ENCODE data around the gene ZBTB4.

ZBTB4 gene

DNA sequence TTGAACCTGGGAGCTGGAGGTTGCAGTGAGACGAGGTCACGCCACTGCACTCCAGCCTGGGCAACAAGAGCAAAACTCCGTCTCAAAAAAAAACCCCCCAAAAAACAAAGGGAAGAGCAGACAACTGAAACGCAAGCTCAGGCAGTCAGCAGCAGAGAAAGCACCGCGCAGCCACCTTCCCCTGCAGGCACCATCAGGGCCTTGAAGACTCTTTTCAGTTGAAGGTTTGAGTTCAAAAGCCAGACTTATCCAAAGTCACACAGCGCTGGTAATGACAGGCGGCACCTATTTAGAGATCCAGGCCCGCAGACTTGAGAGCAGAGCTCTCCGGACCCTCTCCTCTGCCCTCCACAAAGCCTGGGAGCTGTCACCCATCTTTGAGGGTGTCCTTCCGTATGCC, 11.1 kb downstream of the ZBTB4 start:
- no peak for FAIRE-seq

- no peak for FAIRE-seq
Observed at GRCh38 chr17:7467498-7467897, 11.9 kb downstream of the ZBTB4 start.

DNA sequence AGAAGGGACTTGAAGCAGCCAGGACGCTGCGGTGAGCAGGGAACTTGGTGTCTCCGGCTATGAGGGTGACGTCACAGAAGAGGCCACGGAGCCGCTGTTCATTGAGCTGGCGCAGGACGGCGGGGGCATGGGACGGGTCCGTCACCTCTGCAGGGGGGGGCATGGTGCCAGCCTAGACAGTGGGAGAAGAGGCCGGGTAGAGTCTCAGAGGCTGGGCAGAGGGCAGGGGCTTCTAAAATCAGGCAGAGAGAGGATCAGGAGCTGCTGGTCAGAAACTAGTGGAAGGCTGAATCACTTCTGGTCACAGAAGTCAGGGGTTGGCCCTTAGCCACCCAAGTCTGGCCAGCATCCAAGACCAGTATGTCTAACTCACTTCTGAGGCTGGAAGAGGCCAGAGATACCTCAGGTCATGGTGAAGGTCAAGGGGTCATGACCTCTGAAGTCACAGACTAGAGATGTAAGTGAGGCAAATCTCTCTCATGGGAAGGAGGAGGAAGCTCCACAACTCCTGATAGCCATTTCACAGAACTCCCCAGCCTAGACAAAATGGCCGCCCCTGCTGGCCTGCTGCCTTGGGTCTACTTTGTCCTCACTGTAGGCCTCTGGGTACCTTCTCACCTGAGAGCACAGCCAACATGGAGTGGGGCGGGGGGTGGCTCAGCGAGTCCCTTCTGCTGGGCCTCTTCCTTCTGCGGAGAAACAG, 12.6 kb downstream of the ZBTB4 start:
- no peak for FAIRE-seq

GRCh38 chr17:7466318-7466638, 13.2 kb downstream of the ZBTB4 start:
- no peak for FAIRE-seq

DNA sequence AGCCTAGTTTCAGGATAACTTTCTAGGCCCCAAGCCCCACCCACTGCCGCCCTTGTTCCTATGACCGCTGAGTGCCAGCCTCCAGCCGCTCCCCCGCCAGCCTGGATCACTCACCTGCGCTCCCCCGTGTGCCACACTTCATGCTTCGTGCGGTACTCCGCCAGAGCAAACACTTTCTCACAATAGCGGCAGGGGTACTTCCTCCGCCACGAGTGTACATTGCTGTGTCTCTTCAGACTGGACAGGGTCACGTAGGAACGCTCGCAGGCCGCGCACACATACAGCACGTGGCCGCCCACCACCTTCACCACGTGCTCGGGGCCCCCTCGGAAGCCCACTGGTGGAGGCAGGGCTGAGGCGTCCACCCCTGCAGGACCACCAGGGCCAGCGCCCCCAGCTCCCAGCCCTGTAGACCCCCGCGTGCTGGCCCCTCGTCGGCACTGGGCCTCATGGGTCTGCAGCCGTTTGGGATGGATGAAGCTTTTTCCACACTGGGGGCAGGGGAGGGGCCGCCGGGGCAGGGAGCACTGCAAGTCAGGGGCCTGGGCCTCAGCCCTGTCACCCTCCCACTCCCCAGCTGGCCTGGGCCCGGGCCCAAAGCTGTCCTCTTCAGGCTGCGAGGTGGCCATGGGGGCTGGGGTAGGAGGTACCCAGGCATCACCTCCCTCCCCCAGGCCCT, 13.7 kb downstream of the ZBTB4 start:
- FAIRE-seq = no peak

- no peak for FAIRE-seq
Observed at GRCh38 chr17:7464081-7464480, 15.3 kb downstream of the ZBTB4 start.

DNA sequence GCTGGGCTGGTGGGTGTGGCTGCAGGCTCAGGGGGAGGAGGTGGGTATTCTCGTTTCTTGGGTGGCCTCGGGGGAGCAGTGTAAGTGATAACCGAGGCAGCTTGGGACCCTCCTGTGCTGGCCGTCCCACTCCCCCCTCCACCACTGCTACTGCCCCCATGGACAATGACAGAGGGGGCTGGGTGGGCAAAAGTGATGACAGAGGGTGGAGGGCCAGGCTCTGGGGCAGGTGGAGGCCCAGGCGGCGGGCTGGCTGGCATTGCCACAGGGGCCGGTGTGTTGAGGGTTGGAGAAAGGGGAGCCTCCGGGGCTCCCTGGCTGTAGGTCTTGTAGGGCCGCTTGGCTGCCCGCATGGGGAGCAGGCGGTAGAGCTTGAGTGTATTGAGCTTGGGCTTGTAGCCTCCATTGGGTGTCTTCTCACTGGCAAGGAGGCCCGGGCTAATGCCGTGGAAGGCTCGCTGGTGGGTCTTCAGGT, 16.0 kb downstream of the ZBTB4 start:
- no peak for FAIRE-seq

- no peak for FAIRE-seq
Observed at GRCh38 chr17:7462474-7463371, 16.7 kb downstream of the ZBTB4 start.

GRCh38 chr17:7460850-7461660, 18.4 kb downstream of the ZBTB4 start:
- no peak for FAIRE-seq

DNA sequence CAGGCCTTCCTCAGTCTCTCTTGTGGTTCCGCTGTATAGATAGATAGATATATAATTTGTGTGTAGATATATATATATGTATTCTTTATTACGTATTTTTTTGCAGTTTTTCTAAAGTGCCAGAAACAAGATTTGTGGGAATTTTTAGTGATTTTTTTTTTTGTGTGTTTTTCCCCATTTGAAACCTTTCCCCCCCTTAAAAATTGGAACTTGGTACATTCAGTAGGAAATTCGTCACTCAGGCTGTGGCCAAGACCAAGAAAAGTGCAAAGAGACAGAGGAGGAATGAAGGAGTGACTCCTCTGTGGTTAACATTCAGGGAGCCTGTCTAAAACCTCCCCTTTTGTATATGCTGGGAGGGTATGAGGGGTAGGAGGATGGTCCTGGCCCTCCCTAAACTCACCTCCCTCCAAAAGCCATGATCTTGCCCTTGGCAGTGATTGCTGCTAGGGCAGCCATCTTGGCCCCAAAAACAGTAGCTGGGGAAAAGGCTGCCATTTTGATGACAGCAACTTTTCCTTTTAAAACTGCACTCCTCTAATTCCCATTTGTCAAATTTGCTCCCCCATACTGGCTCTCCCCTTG, 19.4 kb downstream of the ZBTB4 start:
- FAIRE-seq = no peak

DNA sequence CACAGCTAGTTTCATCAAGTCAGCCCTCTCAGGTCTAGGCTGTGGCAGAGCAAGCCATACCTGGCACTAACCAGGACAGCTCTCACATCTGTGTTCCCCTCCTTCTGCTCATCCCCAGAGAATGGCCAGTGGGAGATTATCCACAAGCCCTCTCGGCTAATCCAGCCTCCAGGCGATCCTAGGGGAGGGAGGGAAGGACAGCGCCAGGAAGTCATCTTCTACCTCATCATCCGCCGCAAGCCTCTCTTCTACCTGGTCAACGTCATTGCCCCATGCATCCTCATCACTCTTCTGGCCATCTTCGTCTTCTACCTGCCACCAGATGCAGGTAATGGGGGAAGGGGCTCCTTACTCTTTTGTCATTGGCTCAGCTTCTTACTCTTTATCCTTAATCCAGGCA, 31.0 kb downstream of the ZBTB4 start:
- no peak for FAIRE-seq

DNA sequence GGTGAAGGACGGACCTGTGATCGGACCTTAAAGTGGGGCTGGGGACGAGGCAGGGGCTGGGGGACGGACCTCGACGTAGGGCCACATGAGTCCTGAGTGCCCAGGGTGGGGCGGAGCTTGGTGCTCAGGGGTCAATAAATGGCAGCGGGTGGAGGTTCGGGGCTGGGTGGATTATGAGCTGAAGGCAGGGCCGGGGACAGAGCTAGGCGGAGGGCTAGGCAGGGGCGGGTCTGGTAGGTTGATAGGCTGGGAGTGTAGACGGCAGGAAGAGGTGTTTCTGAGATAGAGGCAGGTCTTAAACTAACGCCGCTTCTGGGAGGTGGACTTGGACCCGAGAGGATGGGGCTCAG, 33.8 kb downstream of the ZBTB4 start:
- FAIRE-seq = no peak

GRCh38 chr17:7444682-7445618, 34.5 kb downstream of the ZBTB4 start, which contains the start of gene CHRNB1:
CHRNB1 (plus strand) TSS chr17:7445061; CDS start chr17:7445128, 67 bp downstream.
- no peak for FAIRE-seq

- no peak for FAIRE-seq
Observed at GRCh38 chr17:7443499-7444485, 35.6 kb downstream of the ZBTB4 start.

DNA sequence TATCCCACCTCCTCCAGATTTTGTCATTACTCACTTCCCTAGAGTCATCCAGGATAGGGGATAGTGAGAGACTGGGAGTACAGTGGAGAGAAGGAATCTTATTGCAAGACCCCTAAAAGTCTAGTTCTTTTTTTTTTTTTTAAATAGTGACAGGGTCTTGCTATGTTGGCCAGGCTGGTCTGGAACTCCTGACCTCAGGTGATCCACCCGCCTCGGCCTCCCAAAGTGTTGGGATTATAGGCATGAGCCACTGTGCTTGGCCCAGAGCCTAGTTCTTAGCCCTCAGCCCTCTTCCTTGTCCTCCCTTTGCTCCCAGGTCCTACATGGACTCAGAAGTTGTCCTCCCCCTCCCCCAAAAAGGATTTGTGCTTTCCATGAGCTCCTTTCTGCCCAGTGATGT, 37.3 kb downstream of the ZBTB4 start:
- FAIRE-seq = no peak

GRCh38 chr17:7441266-7441665, 38.2 kb downstream of the ZBTB4 start:
- no peak for FAIRE-seq

DNA sequence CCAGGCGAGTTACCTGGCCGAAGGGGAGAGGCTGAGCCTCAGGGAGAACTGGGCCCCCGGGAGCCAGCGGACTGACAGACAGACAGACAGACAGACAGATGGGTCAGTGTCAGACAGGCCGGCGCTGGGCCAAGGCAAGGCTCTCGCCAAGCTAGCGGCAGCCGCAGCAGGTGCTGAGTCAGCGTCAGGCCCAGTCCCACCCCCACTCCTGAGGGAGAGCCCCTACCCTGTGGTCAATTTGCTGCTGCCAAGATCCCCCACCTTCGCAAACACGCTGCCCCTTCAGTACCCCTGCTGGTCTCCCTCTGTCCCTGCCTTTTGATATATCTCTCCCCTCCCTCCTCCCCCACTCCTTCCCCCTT, 38.6 kb downstream of the ZBTB4 start:
- no peak for FAIRE-seq

DNA sequence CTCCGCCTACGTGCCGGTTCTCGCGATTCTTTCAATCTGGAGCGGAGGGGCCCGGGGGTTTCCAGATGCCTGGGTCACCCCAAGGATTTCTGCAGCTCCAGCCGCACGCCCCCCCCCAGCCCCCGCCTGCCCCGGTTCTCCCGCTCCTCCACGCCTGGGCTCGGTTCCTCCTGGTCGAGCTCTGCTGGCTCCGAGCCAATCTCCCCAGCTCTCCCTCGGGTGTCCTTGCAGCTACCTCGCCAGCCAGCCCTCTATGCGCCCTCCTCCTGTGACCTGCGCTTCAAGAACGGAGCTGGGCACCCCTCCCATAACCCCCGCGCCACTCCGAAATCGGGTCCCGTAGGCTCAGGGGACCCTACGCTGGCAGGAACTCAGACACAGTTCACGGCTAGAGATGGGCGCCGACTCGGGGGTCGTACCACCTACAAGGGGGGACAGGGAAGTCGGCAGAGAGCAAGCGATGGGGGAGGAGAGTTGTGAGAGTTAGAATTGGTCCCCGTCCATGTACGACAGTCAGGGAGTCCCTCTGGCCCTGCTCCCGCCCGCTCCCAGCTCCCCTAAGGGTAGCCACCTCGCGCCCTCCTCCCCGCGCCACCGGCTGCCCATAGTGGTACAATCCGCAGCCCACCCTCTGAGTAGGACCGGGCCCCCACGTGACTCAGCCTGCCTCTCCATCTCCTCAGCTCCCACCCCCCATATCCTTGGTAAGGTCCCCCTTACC, 39.2 kb downstream of the ZBTB4 start:
- no peak for FAIRE-seq

DNA sequence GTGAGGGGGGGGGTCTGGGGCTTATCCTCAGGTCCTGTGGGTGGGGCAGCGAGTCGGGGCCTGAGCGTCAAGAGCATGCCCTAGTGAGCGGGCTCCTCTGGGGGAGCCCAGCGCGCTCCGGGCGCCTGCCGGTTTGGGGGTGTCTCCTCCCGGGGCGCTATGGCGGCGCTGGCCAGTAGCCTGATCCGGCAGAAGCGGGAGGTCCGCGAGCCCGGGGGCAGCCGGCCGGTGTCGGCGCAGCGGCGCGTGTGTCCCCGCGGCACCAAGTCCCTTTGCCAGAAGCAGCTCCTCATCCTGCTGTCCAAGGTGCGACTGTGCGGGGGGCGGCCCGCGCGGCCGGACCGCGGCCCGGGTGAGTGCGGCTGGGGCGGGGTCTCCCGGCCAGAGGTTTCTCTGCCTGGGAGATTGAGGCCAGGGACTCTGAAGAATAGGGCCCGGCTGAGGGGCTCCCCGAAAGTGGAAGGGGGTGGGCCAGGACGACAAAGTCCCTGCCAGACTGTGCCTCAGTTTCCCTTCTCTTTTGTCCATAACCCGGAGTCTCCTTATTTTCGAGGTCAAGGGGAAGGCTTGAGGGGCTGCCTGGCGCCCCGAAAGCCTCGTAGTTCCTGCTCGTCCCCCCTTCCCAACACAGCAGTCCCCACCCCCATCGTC, 39.8 kb downstream of the ZBTB4 start, which contains the start of gene FGF11:
TSS of gene FGF11 (plus strand) at position 51 of the 651 bp plus-strand sequence. CDS start at position 160, 109 bp downstream.
- no peak for FAIRE-seq

All from colon (tissue), 2 donors.